Smooth muscle cell (in vitro differentiated cells): ENCODE measurements around the gene CPVL. TPM values are rescaled to one million over a fixed set of nuclear protein-coding genes. Genes with fewer than 3 reads are reported as not detected.

Experiments
- DNase-seq: peaks from one replicate; lab custom pipeline; 2025; ENCODE audit not compliant: unreplicated experiment; lab: John Stamatoyannopoulos, UW
- H2AFZ ChIP-seq: fragments of 200-600 bp; sonication (generic); 2 replicates; pipeline ENCODE4 v1.6.0; 2016; ENCODE audit warnings: antibody characterized with exemption, low read depth, mild to moderate bottlenecking
- H3F3A ChIP-seq: fragments of 200-600 bp; sonication (generic); 2 replicates; pipeline ENCODE4 v1.6.0; 2017; ENCODE audit warnings: antibody characterized with exemption, low read depth
- H3K27ac ChIP-seq: fragments of 200-600 bp; sonication (generic); 2 replicates; pipeline ENCODE4 v1.5.1; 2016; ENCODE audit warnings: low read depth, mild to moderate bottlenecking
- H3K27me3 ChIP-seq: fragments of 200-600 bp; sonication (generic); 2 replicates; pipeline ENCODE4 v1.6.1; 2016; ENCODE audit warnings: low read depth, mild to moderate bottlenecking
- H3K36me3 ChIP-seq: fragments of 200-600 bp; sonication (generic); 2 replicates; pipeline ENCODE4 v1.5.1; 2016; ENCODE audit warnings: low read depth
- H3K4me1 ChIP-seq: fragments of 200-600 bp; sonication (generic); 2 replicates; pipeline ENCODE4 v1.5.1; 2016; ENCODE audit warnings: low read depth
- H3K4me2 ChIP-seq: fragments of 200-600 bp; sonication (generic); 2 replicates; pipeline ENCODE4 v1.6.0; 2016; ENCODE audit warnings: mild to moderate bottlenecking
- H3K4me3 ChIP-seq: fragments of 200-600 bp; sonication (generic); 2 replicates; pipeline ENCODE4 v1.5.1; 2016; ENCODE audit warnings: mild to moderate bottlenecking
- H3K79me2 ChIP-seq: fragments of 200-600 bp; sonication (generic); 2 replicates; pipeline ENCODE4 v1.6.0; 2016; ENCODE audit warnings: low read depth, mild to moderate bottlenecking
- H3K9ac ChIP-seq: fragments of 200-600 bp; sonication (generic); 2 replicates; pipeline ENCODE4 v1.6.0; 2016; ENCODE audit warnings: low read depth
- H3K9me3 ChIP-seq: fragments of 200-600 bp; sonication (generic); replicated peaks from 2 replicates; pipeline ENCODE4 v1.5.1; 2016; ENCODE audit warnings: low read depth
- H4K20me1 ChIP-seq: fragments of 200-600 bp; sonication (generic); 2 replicates; pipeline ENCODE4 v1.6.0; 2016; ENCODE audit warnings: low read depth
- CTCF ChIP-seq: fragments of 200-600 bp; sonication (generic); IDR thresholded peaks from 2 replicates; pipeline ENCODE4 v1.5.1; 2017; ENCODE audit warnings: borderline replicate concordance, mild to moderate bottlenecking, antibody characterized with exemption; ENCODE audit not compliant: insufficient read depth, poor library complexity, severe bottlenecking
- WGBS: methylation state at CpG from one replicate; pipeline ENCODE4 v1.1.7; 2016; ENCODE audit warnings: low lambda C conversion rate; 5-methylcytosine and 5-hydroxymethylcytosine counted together
- polyA plus RNA-seq: library from polyadenylated mRNA; unstranded; fragments of >200 nt; fragmentation: Nextera tagmentation; extraction: Ambion mirVana; gene quantifications from 2 replicates; pipeline ENCODE4 v1.2.1, GENCODE V29; 2016
- total RNA-seq: library from RNA; depleted of rRNA; stranded (reverse); fragments of >200 nt; gene quantifications from 2 replicates; pipeline ENCODE4 v1.2.3, GENCODE V29; 2014

The CPVL gene
- total and polyA plus RNA-seq, 2 experiments from 2014 or later: 7.2 to 29.8 TPM

GRCh38 chr7:29078311-29079260 is 67.8 kb downstream of the CPVL start:
- Histone ChIP-seq H3F3A (no peaks in the 10 kb centered on the region), H4K20me1 (no peaks in the 10 kb centered on the region), H3K9me3 (no peaks in the 10 kb centered on the region), H3K27ac (peak overlapping the region; percentile 94), H3K4me3 (no peak overlapping the region), H3K9ac (no peak overlapping the region), H3K4me1 (no peaks in the 10 kb centered on the region), H2AFZ (no peak overlapping the region), H3K36me3 (no peaks in the 10 kb centered on the region), H3K79me2 (no peaks in the 10 kb centered on the region), H3K4me2 (peak overlapping the region; percentile 61), H3K27me3 (no peaks in the 10 kb centered on the region)
- TF ChIP-seq CTCF: no peak
- 89% methylated on average over 4 of the region's 4 CpGs for WGBS
- DNase-seq: no peak

- Histone ChIP-seq H3K4me3 (no peak overlapping the region), H3K9me3 (no peaks in the 10 kb centered on the region), H3F3A (no peaks in the 10 kb centered on the region), H3K36me3 (no peaks in the 10 kb centered on the region), H3K9ac (peak overlapping the region; percentile 80), H4K20me1 (no peaks in the 10 kb centered on the region), H3K4me1 (no peaks in the 10 kb centered on the region), H3K79me2 (no peaks in the 10 kb centered on the region), H3K27me3 (no peaks in the 10 kb centered on the region), H2AFZ (peak overlapping the region; percentile 50), H3K27ac (peak overlapping the region; percentile 94), H3K4me2 (peak overlapping the region; percentile 61)
- no peak for DNase-seq
- TF ChIP-seq CTCF: no peak
- WGBS: 81% methylated on average over 4 of the region's 4 CpGs
Observed at GRCh38 chr7:29077854-29078253, 68.5 kb downstream of the CPVL start.

- peak overlapping the region; percentile 94 for H3K27ac ChIP-seq
- H3F3A ChIP-seq: no peaks in the 10 kb centered on the region
- H3K9ac ChIP-seq: peak overlapping the region; percentile 80
- H3K36me3 ChIP-seq: no peaks in the 10 kb centered on the region
- no peak overlapping the region for H2AFZ ChIP-seq
- no peaks in the 10 kb centered on the region for H3K79me2 ChIP-seq
- H3K4me1 ChIP-seq: no peaks in the 10 kb centered on the region
- H3K9me3 ChIP-seq: no peaks in the 10 kb centered on the region
- no peaks in the 10 kb centered on the region for H3K27me3 ChIP-seq
- H3K4me2 ChIP-seq: peak overlapping the region; percentile 61
- H3K4me3 ChIP-seq: no peak overlapping the region
- no peak for DNase-seq
- TF ChIP-seq CTCF: no peak
- no peaks in the 10 kb centered on the region for H4K20me1 ChIP-seq
Observed at GRCh38 chr7:29077176-29077575, 69.2 kb downstream of the CPVL start.
